CD4-positive, alpha-beta T cell (primary cell): ENCODE data around the gene ZMAT3. TPM values are rescaled to one million over a fixed set of nuclear protein-coding genes. Genes with fewer than 3 reads are reported as not detected.

Experiments
- ATAC-seq: fragments of 200-7000 bp; cut with Tn5 transposase; one replicate; pipeline ENCODE4 v1.10.0; 2022; ENCODE audit warnings: mild to moderate bottlenecking; ENCODE audit not compliant: poor library complexity
- CTCF ChIA-PET: fragments of 350-600 bp; sonication (Branson Sonifier 250); formaldehyde crosslinking; loops from one replicate; lab custom pipeline; 2021; ENCODE audit warnings: antibody characterized with exemption, inconsistent platforms; lab: Charles Lee
- POLR2A ChIA-PET: fragments of 350-600 bp; sonication (Branson Sonifier 250); formaldehyde crosslinking; loops from one replicate; lab custom pipeline; 2021; ENCODE audit warnings: antibody characterized with exemption, inconsistent platforms; lab: Charles Lee
- DNase-seq, 14 experiments: peaks; one replicate each; pipeline ENCODE4 v3.0.0-alpha.2; 2013 to 2020; ENCODE audit warnings: mixed read lengths in 2 of 14
- H3K27ac ChIP-seq, 2 donors: one replicate each; pipeline versions ENCODE4 v1.5.1 to v1.7.0; 2013; ENCODE audit warnings: low read length in 2 of 2, low read depth in 1 of 2, mild to moderate bottlenecking in 1 of 2
- H3K27me3 ChIP-seq, 2 experiments: 1 replicate in 1 of 2; 2 replicates in 1 of 2; pipeline versions ENCODE4 v1.6.1 to v1.7.0; 2013; ENCODE audit warnings: low read length in 2 of 2, control low read depth in 1 of 2, mild to moderate bottlenecking in 1 of 2, moderate library complexity in 1 of 2; ENCODE audit not compliant: insufficient read depth in 2 of 2, control insufficient read depth in 1 of 2
- H3K36me3 ChIP-seq: one replicate; pipeline ENCODE4 v1.6.1; 2013; ENCODE audit warnings: low read length, control low read depth; ENCODE audit not compliant: insufficient read depth
- H3K4me1 ChIP-seq: one replicate; pipeline ENCODE4 v1.6.1; 2013; ENCODE audit warnings: low read length, control low read depth; ENCODE audit not compliant: insufficient read depth
- H3K4me3 ChIP-seq: one replicate; pipeline ENCODE4 v1.5.1; 2013; ENCODE audit warnings: mild to moderate bottlenecking, low read length, moderate library complexity
- H3K9me3 ChIP-seq, 2 experiments: 1 replicate in 1 of 2; 2 replicates in 1 of 2; pipeline versions ENCODE4 v1.6.1 to v1.7.0; 2013; ENCODE audit warnings: low read length in 2 of 2, mild to moderate bottlenecking in 2 of 2, control low read depth in 1 of 2, moderate library complexity in 1 of 2; ENCODE audit not compliant: control insufficient read depth in 1 of 2, insufficient read depth in 1 of 2
- H3K27ac Mint-ChIP-seq: one replicate; pipeline ENCODE4 v1.8.0; 2020; ENCODE audit warnings: mixed read lengths
- H3K27me3 Mint-ChIP-seq: one replicate; pipeline ENCODE4 v1.8.0; 2021; ENCODE audit warnings: mixed read lengths
- H3K36me3 Mint-ChIP-seq: one replicate; pipeline ENCODE4 v1.8.0; 2021; ENCODE audit warnings: low read depth, mixed read lengths
- H3K4me1 Mint-ChIP-seq: one replicate; pipeline ENCODE4 v1.8.0; 2021; ENCODE audit warnings: low read depth, mixed read lengths
- H3K4me3 Mint-ChIP-seq: one replicate; pipeline ENCODE4 v1.8.0; 2020; ENCODE audit warnings: mild to moderate bottlenecking, mixed read lengths
- H3K9me3 Mint-ChIP-seq: one replicate; pipeline ENCODE4 v1.8.0; 2020; ENCODE audit warnings: mixed read lengths
- CTCF ChIP-seq: fragments of 200-600 bp; IDR thresholded peaks from one replicate; pipeline ENCODE4 v1.8.0; 2022; ENCODE audit warnings: antibody characterized with exemption, mild to moderate bottlenecking
- intact Hi-C, 2 experiments: fragments of 100-400 bp; cut with DNase I in 1 of 2; cut with micrococcal nuclease in 1 of 2; formaldehyde crosslinking; loops; one replicate each; pipeline versions ENCODE4 v1.15.1 to v1.9.0; 2023 to 2025; cut with DNase I, micrococcal nuclease
- total RNA-seq, 174 experiments: library from RNA in 2 of 174; stranded (reverse) in 2 of 174; gene quantifications; one replicate each; pipeline ENCODE4 v1.2.3 and lab custom pipeline; 2021 to 2026

Gene ZMAT3
- total RNA-seq, 2 experiments from 2014 or later: 10.2 to 13.0 TPM

- ATAC-seq: no peak
- Mint-ChIP-seq H3K9me3 (no peaks in the 10 kb centered on the region), H3K36me3 (peaks cover 15% of the 10 kb centered on the region), H3K27ac (no peak overlapping the region), H3K4me3 (no peak overlapping the region), H3K4me1 (no peaks in the 10 kb centered on the region), H3K27me3 (no peaks in the 10 kb centered on the region)
- no peaks in the 10 kb centered on the region for H3K9me3 ChIP-seq
- no peaks in the 10 kb centered on the region for H3K27me3 ChIP-seq
- DNase-seq: no peak
- no peak overlapping the region for H3K4me3 ChIP-seq
- CTCF ChIA-PET: no interaction called here
- POLR2A ChIA-PET: no interaction called here
- intact Hi-C loops: no loop called here
- no peak for TF ChIP-seq CTCF
- H3K36me3 ChIP-seq: no peaks in the 10 kb centered on the region
- no peaks in the 10 kb centered on the region for H3K4me1 ChIP-seq
- no peak overlapping the region for H3K27ac ChIP-seq
Observed at GRCh38 chr3:179000144-179000543, 71.5 kb downstream of the ZMAT3 start.

DNA sequence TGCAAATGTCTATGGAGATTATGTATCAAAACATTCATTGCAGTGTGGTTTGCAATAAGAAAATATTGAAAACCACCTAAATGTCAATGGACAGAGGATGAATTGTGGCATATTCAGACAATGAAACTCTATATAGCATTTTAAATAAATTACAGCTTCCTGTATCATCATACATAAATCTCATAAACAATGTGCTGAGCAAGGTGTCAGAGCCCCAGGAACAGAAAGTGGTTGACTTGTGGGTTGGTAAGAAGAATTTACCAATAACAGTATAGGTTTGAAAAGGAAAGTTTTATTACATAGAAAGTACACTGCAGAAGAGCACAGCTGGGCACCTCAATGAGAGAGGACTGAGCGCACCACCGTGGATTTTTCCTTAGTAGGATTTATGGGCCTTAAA is 75.2 kb downstream of the ZMAT3 start:
- ATAC-seq: no peak

GRCh38 chr3:178990293-178990692 is 81.3 kb downstream of the ZMAT3 start:
- CTCF ChIA-PET: no interaction called here
- Mint-ChIP-seq H3K27me3 (no peaks in the 10 kb centered on the region), H3K4me3 (no peak overlapping the region), H3K27ac (no peak overlapping the region), H3K4me1 (no peaks in the 10 kb centered on the region), H3K9me3 (peaks cover 19% of the 10 kb centered on the region), H3K36me3 (peaks cover 95% of the 10 kb centered on the region)
- intact Hi-C loops: no loop called here
- H3K4me3 ChIP-seq: no peak overlapping the region
- peaks cover 2% of the 10 kb centered on the region for H3K36me3 ChIP-seq
- peaks cover 9 to 23% of the 10 kb centered on the region in 2 experiments for H3K9me3 ChIP-seq
- no peak for TF ChIP-seq CTCF
- DNase-seq (no peak), ATAC-seq (no peak)
- POLR2A ChIA-PET: no interaction called here
- H3K27ac ChIP-seq: no peak overlapping the region
- H3K4me1 ChIP-seq: no peaks in the 10 kb centered on the region
- H3K27me3 ChIP-seq: no peaks in the 10 kb centered on the region

More for the DNA sequence above, 75.2 kb downstream of the ZMAT3 start:
- Histone ChIP-seq H3K9me3 (no peaks in the 10 kb centered on the region), H3K4me3 (no peak overlapping the region), H3K4me1 (no peaks in the 10 kb centered on the region), H3K27me3 (no peaks in the 10 kb centered on the region), H3K27ac (no peak overlapping the region), H3K36me3 (peaks cover 2% of the 10 kb centered on the region)
- Mint-ChIP-seq H3K4me3 (no peak overlapping the region), H3K4me1 (no peaks in the 10 kb centered on the region), H3K27me3 (no peaks in the 10 kb centered on the region), H3K27ac (no peak overlapping the region), H3K9me3 (no peaks in the 10 kb centered on the region), H3K36me3 (peaks cover 50% of the 10 kb centered on the region)
- intact Hi-C loops: no loop called here
- POLR2A ChIA-PET: interaction anchor here (0.6 kb wide), 1 partner anchor 39 kb away, joined by 3 read pairs; no protein-coding TSS in a partner anchor
- CTCF ChIA-PET: no interaction called here
- DNase-seq: no peak
- TF ChIP-seq CTCF: no peak
